PC-3 (cell line): Measurements from ENCODE around the gene RBM26.

Experiments used
- EZH2 ChIP-seq: fragments of 300-600 bp; sonication (generic); IDR thresholded peaks from one replicate; pipeline ENCODE4 v1.6.1; 2017; ENCODE audit warnings: antibody characterized with exemption, mild to moderate bottlenecking, low read length; ENCODE audit not compliant: unreplicated experiment
- TF ChIP-seq, protein P1 (sequence below): fragments of 300-600 bp; sonication (generic); conservative IDR thresholded peaks from 2 replicates; pipeline ENCODE4 v1.5.1; 2017; ENCODE audit warnings: antibody characterized with exemption, low read depth, mild to moderate bottlenecking, low read length

DNA sequence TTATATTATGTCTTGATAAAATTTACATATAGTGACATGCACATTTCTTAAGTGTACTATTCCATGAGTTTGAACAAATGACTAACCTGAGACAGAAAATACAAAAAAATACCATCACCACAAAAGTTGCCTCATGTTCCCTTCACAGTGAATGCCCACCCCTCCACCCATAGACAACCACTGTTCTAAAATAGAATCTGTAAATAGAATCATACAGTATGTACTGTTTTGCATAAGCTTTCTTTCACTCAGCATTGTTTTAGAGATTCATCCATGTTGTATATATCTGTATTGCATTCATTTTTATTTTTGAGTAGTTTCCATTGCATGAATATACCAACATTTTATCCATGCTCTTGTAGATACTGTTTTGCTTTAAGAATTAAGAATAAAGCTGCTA is 23.3 kb upstream of the RBM26 start:
- TF ChIP-seq, protein P1, sequence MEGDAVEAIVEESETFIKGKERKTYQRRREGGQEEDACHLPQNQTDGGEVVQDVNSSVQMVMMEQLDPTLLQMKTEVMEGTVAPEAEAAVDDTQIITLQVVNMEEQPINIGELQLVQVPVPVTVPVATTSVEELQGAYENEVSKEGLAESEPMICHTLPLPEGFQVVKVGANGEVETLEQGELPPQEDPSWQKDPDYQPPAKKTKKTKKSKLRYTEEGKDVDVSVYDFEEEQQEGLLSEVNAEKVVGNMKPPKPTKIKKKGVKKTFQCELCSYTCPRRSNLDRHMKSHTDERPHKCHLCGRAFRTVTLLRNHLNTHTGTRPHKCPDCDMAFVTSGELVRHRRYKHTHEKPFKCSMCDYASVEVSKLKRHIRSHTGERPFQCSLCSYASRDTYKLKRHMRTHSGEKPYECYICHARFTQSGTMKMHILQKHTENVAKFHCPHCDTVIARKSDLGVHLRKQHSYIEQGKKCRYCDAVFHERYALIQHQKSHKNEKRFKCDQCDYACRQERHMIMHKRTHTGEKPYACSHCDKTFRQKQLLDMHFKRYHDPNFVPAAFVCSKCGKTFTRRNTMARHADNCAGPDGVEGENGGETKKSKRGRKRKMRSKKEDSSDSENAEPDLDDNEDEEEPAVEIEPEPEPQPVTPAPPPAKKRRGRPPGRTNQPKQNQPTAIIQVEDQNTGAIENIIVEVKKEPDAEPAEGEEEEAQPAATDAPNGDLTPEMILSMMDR: no peak
- TF ChIP-seq EZH2: no peak
